Mammary epithelial cell (primary cell): Measurements from ENCODE around the gene MRRF.

Experiments used
- CTCF ChIP-seq, 2 donors: IDR thresholded peaks in 1 of 2; conservative IDR thresholded peaks in 1 of 2; 2 replicates each; pipeline ENCODE4 v1.5.1; 2011 to 2012; ENCODE audit warnings: inconsistent platforms in 2 of 2, low read length in 2 of 2, mild to moderate bottlenecking in 2 of 2, control low read depth in 1 of 2, low read depth in 1 of 2; ENCODE audit not compliant: insufficient read depth in 1 of 2; ENCODE audit errors: extremely low read depth in 1 of 2
- EZH2 ChIP-seq: IDR thresholded peaks from 2 replicates; pipeline ENCODE4 v1.6.1; 2012; ENCODE audit warnings: low read length, inconsistent platforms, borderline replicate concordance

- no peak for TF ChIP-seq EZH2
- no peak for TF ChIP-seq CTCF (conservative IDR thresholded peaks at IDR 0.05 in 1 of 2, IDR thresholded peaks at IDR 0.05 in 1 of 2; ENCODE audit: extremely low read depth in 1 of 2, insufficient read depth in 1 of 2, low read depth in 1 of 2, low read length in 2 of 2)
These were observed 45.2 kb downstream of the MRRF start for GRCh38 chr9:122309861-122310260.
